ENCODE results near the gene RANBP9.

- TF ChIP-seq, protein P1, sequence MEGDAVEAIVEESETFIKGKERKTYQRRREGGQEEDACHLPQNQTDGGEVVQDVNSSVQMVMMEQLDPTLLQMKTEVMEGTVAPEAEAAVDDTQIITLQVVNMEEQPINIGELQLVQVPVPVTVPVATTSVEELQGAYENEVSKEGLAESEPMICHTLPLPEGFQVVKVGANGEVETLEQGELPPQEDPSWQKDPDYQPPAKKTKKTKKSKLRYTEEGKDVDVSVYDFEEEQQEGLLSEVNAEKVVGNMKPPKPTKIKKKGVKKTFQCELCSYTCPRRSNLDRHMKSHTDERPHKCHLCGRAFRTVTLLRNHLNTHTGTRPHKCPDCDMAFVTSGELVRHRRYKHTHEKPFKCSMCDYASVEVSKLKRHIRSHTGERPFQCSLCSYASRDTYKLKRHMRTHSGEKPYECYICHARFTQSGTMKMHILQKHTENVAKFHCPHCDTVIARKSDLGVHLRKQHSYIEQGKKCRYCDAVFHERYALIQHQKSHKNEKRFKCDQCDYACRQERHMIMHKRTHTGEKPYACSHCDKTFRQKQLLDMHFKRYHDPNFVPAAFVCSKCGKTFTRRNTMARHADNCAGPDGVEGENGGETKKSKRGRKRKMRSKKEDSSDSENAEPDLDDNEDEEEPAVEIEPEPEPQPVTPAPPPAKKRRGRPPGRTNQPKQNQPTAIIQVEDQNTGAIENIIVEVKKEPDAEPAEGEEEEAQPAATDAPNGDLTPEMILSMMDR (IDR thresholded peaks at IDR 0.05), result no peak
- TF ChIP-seq EZH2 (IDR thresholded peaks at IDR 0.05), result no peak
These were observed 117.9 kb downstream of the RANBP9 start for GRCh38 chr6:13593720-13594119.

Measured in neural progenitor cell (in vitro differentiated cells).